ENCODE measurements around the gene TSPAN9.
A peak's percentile ranks its signal among the peaks of the same experiment; 100 is the strongest.

TSPAN9 gene

GRCh38 chr12:3134526-3135135, 57.5 kb downstream of the TSPAN9 start:
- H3K4me3 ChIP-seq (ENCODE audit: low read depth, low read length): no peak overlapping the region
- no peak for TF ChIP-seq CTCF (IDR thresholded peaks at IDR 0.05; ENCODE audit: control insufficient read depth, extremely low read depth, insufficient read depth)
- DNase-seq (ENCODE audit: low read depth): no peak

DNA sequence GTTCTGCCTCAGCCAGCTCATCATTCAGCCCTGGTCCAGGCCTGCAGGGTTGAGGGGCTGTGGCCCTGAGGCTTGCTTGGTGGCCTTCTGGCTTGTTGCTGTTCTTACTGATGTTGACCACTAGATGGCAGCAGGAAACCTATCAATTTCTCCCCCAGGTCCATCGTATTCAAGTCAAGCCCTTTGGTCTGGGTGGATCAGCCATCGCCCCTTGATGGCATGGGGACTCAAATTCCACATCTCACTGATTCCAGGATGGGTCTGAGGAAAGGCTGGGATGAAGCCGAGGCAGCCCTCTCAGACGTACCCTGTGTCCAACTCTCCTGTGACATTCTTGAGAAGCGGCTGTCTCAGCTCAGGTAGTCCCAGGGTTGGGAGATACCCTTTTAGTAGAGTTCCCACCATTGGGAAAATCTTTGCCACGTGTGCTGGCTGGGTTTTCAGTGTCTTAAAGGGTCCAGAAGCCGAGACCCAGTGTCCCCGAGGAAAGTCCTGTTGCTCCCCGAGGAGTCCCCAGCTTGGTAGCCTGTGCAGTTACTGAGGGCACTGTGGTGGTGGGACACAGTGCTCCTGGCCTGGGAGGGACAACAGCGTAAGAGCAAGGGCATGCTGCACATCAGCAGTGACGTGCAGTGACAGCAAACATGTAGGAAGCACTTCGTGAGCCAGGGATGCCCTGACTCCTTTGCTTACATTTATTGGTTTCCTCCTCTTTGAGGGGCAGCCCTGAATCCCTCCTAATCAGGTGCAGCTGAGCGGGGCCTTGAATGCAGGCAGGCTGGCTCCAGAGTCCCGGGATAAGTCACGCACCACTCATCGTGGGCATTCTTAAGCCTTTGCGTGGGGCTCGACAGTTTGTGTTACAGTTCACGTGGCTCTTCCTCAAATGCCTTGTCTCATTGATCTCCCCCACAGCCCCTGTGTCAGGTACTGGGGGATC, 58.6 kb downstream of the TSPAN9 start:
- peak; percentile 83 for TF ChIP-seq CTCF (IDR thresholded peaks at IDR 0.05; ENCODE audit: control insufficient read depth, extremely low read depth, insufficient read depth)
- no peak overlapping the region for H3K4me3 ChIP-seq (ENCODE audit: low read depth, low read length)
- DNase-seq (ENCODE audit: low read depth): peak; percentile 43

DNA sequence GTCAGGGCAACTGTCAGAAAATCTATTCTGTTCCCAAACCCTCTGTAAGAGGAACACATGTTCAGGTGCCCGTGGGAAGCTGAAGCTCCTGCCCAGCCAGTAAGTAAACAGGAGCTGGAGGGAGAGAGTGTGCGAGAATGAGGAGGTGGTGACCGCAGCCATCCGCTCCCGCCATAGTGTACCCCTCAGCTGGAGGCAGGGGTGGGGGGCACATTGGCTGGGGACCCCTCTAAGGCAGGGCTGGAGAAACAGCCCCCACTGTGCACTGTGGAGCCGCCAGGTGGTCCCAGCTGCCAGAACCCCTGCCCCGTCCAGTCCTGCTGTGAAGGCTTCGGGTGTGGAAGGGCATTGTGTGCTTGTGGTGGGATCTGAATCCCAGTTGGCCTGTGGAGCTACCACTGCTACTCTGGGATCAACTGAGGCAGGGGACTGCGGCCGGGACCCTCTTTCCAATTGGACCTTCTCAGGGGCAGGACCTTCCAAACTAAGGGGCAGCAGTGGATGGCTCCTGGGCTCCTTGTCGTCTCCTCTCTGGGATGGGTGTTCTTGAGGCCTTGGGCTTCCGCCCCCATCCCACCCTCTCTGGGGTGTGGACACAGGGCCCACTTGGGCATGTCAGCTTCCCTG, 59.6 kb downstream of the TSPAN9 start:
- DNase-seq (ENCODE audit: low read depth): no peak
- H3K4me3 ChIP-seq (ENCODE audit: low read depth, low read length): no peak overlapping the region
- TF ChIP-seq CTCF (IDR thresholded peaks at IDR 0.05; ENCODE audit: control insufficient read depth, extremely low read depth, insufficient read depth): no peak

DNA sequence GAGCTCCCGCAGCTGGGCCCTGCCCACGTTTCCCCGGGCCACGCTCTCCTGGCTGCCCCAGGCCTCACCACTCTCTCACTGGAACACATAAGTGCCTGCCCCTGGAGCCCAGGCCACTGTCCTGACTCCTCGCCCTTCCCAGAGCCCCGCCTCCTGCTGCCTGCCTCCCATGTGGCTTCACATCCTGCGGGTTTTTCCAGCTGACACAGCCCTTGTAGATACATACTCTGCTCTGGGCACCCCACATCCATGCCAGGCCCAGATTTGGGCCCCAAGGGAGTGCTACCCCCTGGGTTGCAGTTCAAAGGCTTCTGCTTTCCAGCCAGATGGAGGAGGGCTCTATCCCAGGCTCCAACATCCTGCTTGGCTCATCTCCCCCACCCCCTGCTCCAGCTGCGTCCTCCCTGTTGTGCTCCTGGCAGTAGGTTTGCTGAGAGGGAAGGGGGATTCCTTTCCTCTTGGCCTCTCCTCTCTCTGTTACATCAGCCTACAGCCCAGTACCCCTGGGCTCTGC, 60.1 kb downstream of the TSPAN9 start:
- TF ChIP-seq CTCF (IDR thresholded peaks at IDR 0.05; ENCODE audit: control insufficient read depth, extremely low read depth, insufficient read depth): no peak
- DNase-seq (ENCODE audit: low read depth): no peak

GRCh38 chr12:3137814-3138445, 60.8 kb downstream of the TSPAN9 start:
- DNase-seq (ENCODE audit: low read depth): no peak
- no peak overlapping the region for H3K4me3 ChIP-seq (ENCODE audit: low read depth, low read length)
- no peak for TF ChIP-seq CTCF (IDR thresholded peaks at IDR 0.05; ENCODE audit: control insufficient read depth, extremely low read depth, insufficient read depth)

More for the DNA sequence above, 60.1 kb downstream of the TSPAN9 start:
- H3K4me3 ChIP-seq (ENCODE audit: low read depth, low read length): no peak overlapping the region

- H3K4me3 ChIP-seq (ENCODE audit: low read depth, low read length): no peak overlapping the region
- no peak for DNase-seq (ENCODE audit: low read depth)
- TF ChIP-seq CTCF (IDR thresholded peaks at IDR 0.05; ENCODE audit: control insufficient read depth, extremely low read depth, insufficient read depth): no peak
These were observed 61.8 kb downstream of the TSPAN9 start for GRCh38 chr12:3138941-3139511.

Measured in LNCaP clone FGC (cell line).